D341Med (cell line): ENCODE data around the gene SLC27A1.
A peak's percentile ranks its signal among the peaks of the same experiment; 100 is the strongest.

ENCODE experiments used
- DNase-seq: peaks from one replicate; pipeline ENCODE4 v3.0.0; 2012; ENCODE audit warnings: low spot score

The SLC27A1 gene

GRCh38 chr19:17470068-17470841 lies at the start of gene SLC27A1:
Gene SLC27A1, plus strand, starts transcription at chr19:17470524. Its CDS starts 17 bp downstream, at chr19:17470541.
- peak; percentile 95 for DNase-seq

- DNase-seq, result no peak
These were observed 48.4 kb upstream of the SLC27A1 start for GRCh38 chr19:17421942-17422341.

GRCh38 chr19:17423429-17424208 lies 46.7 kb upstream of the SLC27A1 start:
- no peak for DNase-seq

- DNase-seq, result peak; percentile 86
These were observed 45.5 kb upstream of the SLC27A1 start for GRCh38 chr19:17424743-17425365.

GRCh38 chr19:17429641-17430113 lies 40.6 kb upstream of the SLC27A1 start:
- DNase-seq, result no peak

- no peak for DNase-seq
These were observed 38.9 kb upstream of the SLC27A1 start for GRCh38 chr19:17431417-17431816.

GRCh38 chr19:17435218-17435617 lies 35.1 kb upstream of the SLC27A1 start:
- DNase-seq, result no peak

GRCh38 chr19:17436094-17436873 lies 34.0 kb upstream of the SLC27A1 start:
- DNase-seq, result no peak

- DNase-seq, result no peak
These were observed 33.5 kb upstream of the SLC27A1 start for GRCh38 chr19:17436874-17437267.

GRCh38 chr19:17441241-17442021 lies 28.9 kb upstream of the SLC27A1 start:
- peak; percentile 59 for DNase-seq

- DNase-seq, result no peak
These were observed 24.7 kb upstream of the SLC27A1 start for GRCh38 chr19:17445526-17446165.

- no peak for DNase-seq
These were observed 22.6 kb upstream of the SLC27A1 start for GRCh38 chr19:17447704-17448130.

- DNase-seq, result peak; percentile 81
These were observed 22.0 kb upstream of the SLC27A1 start, which contains the start of gene TMEM221 for GRCh38 chr19:17448131-17448967. Gene TMEM221, minus strand, starts transcription at chr19:17448668. Its CDS starts 206 bp downstream, at chr19:17448462.

- no peak for DNase-seq
These were observed 19.9 kb upstream of the SLC27A1 start for GRCh38 chr19:17450264-17451075.

GRCh38 chr19:17451820-17452219 lies 18.5 kb upstream of the SLC27A1 start:
- no peak for DNase-seq

GRCh38 chr19:17454576-17455071 lies 15.7 kb upstream of the SLC27A1 start:
- DNase-seq, result no peak

- DNase-seq, result no peak
These were observed 14.8 kb upstream of the SLC27A1 start for GRCh38 chr19:17455308-17456123.
